B cell (primary cell): Measurements from ENCODE around the gene ANXA7. TPM values are rescaled to one million over a fixed set of nuclear protein-coding genes. Genes with fewer than 3 reads are reported as not detected.

Experiments
- ATAC-seq: fragments of 200-7000 bp; cut with Tn5 transposase; one replicate; pipeline ENCODE4 v1.10.0; 2021; ENCODE audit warnings: low read depth, mild to moderate bottlenecking, moderate number of reproducible peaks, moderate library complexity
- CTCF ChIA-PET: fragments of 350-600 bp; sonication (Branson Sonifier 250); formaldehyde crosslinking; loops from one replicate; lab custom pipeline; 2021; ENCODE audit warnings: antibody characterized with exemption, inconsistent platforms; lab: Charles Lee
- POLR2A ChIA-PET: fragments of 350-600 bp; sonication (Branson Sonifier 250); formaldehyde crosslinking; loops from one replicate; lab custom pipeline; 2021; ENCODE audit warnings: antibody characterized with exemption; lab: Charles Lee
- DNase-seq: peaks from one replicate; pipeline ENCODE4 v3.0.0; 2013
- H2AFZ ChIP-seq: 2 replicates; pipeline ENCODE4 v1.6.1; 2012; ENCODE audit warnings: mild to moderate bottlenecking, low read depth, low read length; ENCODE audit not compliant: insufficient read depth, poor library complexity, severe bottlenecking
- H3K27ac ChIP-seq, 2 donors: 1 replicate in 1 of 2; 2 replicates in 1 of 2; pipeline ENCODE4 v1.5.1; 2012 to 2013; ENCODE audit warnings: low read length in 2 of 2, mild to moderate bottlenecking in 2 of 2, moderate library complexity in 1 of 2
- H3K27me3 ChIP-seq, 4 experiments: fragments of 200-600 bp in 1 of 4; sonication (generic) in 1 of 4; replicated peaks in 1 of 4; 1 replicate in 2 of 4; 2 replicates in 2 of 4; pipeline versions ENCODE4 v1.6.1 to v1.7.0; 2013 to 2016; ENCODE audit warnings: low read length in 3 of 4, mild to moderate bottlenecking in 2 of 4, mixed read lengths in 1 of 4, moderate library complexity in 1 of 4; ENCODE audit not compliant: insufficient read depth in 4 of 4, control insufficient read depth in 3 of 4; ENCODE audit errors: control extremely low read depth in 1 of 4
- H3K36me3 ChIP-seq, 2 experiments: replicated peaks in 1 of 2; 1 replicate in 1 of 2; 2 replicates in 1 of 2; pipeline versions ENCODE4 v1.6.1 to v1.7.1; 2013; ENCODE audit warnings: low read length in 1 of 2; ENCODE audit not compliant: insufficient read depth in 2 of 2, control insufficient read depth in 1 of 2; ENCODE audit errors: control extremely low read depth in 1 of 2, extremely low read depth in 1 of 2
- H3K4me1 ChIP-seq, 2 donors: fragments of 200-600 bp in 1 of 2; sonication (generic) in 1 of 2; 1 replicate in 1 of 2; 2 replicates in 1 of 2; pipeline versions ENCODE4 v1.5.1 to v1.6.1; 2013 to 2017; ENCODE audit warnings: low read length in 2 of 2; ENCODE audit not compliant: control insufficient read depth in 2 of 2, insufficient read depth in 2 of 2
- H3K4me2 ChIP-seq: replicated peaks from 2 replicates; pipeline ENCODE3; 2012; ENCODE audit warnings: mild to moderate bottlenecking, low read depth, low read length; ENCODE audit not compliant: poor library complexity, severe bottlenecking
- H3K4me3 ChIP-seq, 5 experiments: fragments of 200-600 bp in 1 of 5; sonication (generic) in 1 of 5; 1 replicate in 3 of 5; 2 replicates in 2 of 5; pipeline versions ENCODE4 v1.5.1 to v1.7.0; 2011 to 2016; ENCODE audit warnings: low read length in 4 of 5, mild to moderate bottlenecking in 4 of 5, low read depth in 2 of 5, control low read depth in 1 of 5, moderate library complexity in 1 of 5; ENCODE audit not compliant: insufficient read depth in 1 of 5; ENCODE audit errors: control extremely low read depth in 1 of 5, extremely low read depth in 1 of 5
- H3K79me2 ChIP-seq: fragments of 200-600 bp; sonication (generic); one replicate; pipeline ENCODE4 v1.6.0; 2016; ENCODE audit warnings: low read length; ENCODE audit not compliant: control insufficient read depth, insufficient read depth
- H3K9ac ChIP-seq: fragments of 200-600 bp; sonication (generic); 2 replicates; pipeline ENCODE4 v1.6.1; 2017; ENCODE audit warnings: mild to moderate bottlenecking, low read length, moderate library complexity
- H3K9me3 ChIP-seq, 3 donors: one replicate each; pipeline versions ENCODE4 v1.6.1 to v1.7.1; 2013; ENCODE audit warnings: low read length in 2 of 3; ENCODE audit not compliant: control insufficient read depth in 2 of 3, insufficient read depth in 1 of 3; ENCODE audit errors: control extremely low read depth in 1 of 3
- H4K20me1 ChIP-seq: 2 replicates; pipeline ENCODE4 v1.6.0; 2012; ENCODE audit warnings: mild to moderate bottlenecking, low read length; ENCODE audit not compliant: insufficient read depth, control insufficient read depth, poor library complexity, severe bottlenecking
- H3K27ac Mint-ChIP-seq: one replicate; pipeline ENCODE4 v1.8.0; 2021; ENCODE audit warnings: mixed read lengths
- H3K27me3 Mint-ChIP-seq: one replicate; pipeline ENCODE4 v1.8.0; 2021; ENCODE audit warnings: mixed read lengths
- H3K4me1 Mint-ChIP-seq: one replicate; pipeline ENCODE4 v1.8.0; 2021; ENCODE audit warnings: mixed read lengths
- H3K4me3 Mint-ChIP-seq: one replicate; pipeline ENCODE4 v1.8.0; 2021; ENCODE audit warnings: mixed read lengths
- H3K9me3 Mint-ChIP-seq: one replicate; pipeline ENCODE4 v1.8.0; 2022; ENCODE audit warnings: mixed read lengths; ENCODE audit not compliant: insufficient read depth
- CTCF ChIP-seq: fragments of 200-600 bp; IDR thresholded peaks from one replicate; pipeline ENCODE4 v1.8.0; 2022; ENCODE audit warnings: antibody characterized with exemption, mild to moderate bottlenecking
- EZH2 ChIP-seq: IDR thresholded peaks from 2 replicates; pipeline ENCODE4 v1.6.1; 2012; ENCODE audit warnings: borderline replicate concordance, low read depth, mild to moderate bottlenecking, moderate library complexity, low read length; ENCODE audit not compliant: insufficient read depth, poor library complexity, severe bottlenecking
- WGBS: methylation state at CpG from one replicate; pipeline ENCODE4 v1.1.5; 2013; ENCODE audit warnings: missing lambda C conversion rate; ENCODE audit not compliant: insufficient coverage; 5-methylcytosine and 5-hydroxymethylcytosine counted together
- intact Hi-C: fragments of 100-400 bp; cut with micrococcal nuclease; formaldehyde crosslinking; loops from one replicate; pipeline ENCODE4 v1.10.0; 2022
- polyA plus RNA-seq: library from polyadenylated mRNA; depleted of rRNA; stranded (reverse); fragments of >200 nt; gene quantifications from 2 replicates; pipeline ENCODE4 v1.2.3, GENCODE V29; 2012
- total RNA-seq, 2 donors: library from RNA; stranded (reverse); fragments of 120-200 nt in 1 of 2; gene quantifications; 1 replicate in 1 of 2; 2 replicates in 1 of 2; pipeline versions ENCODE4 v1.2.3 to v1.2.4, GENCODE V29; 2013 to 2022

The ANXA7 gene
- total and polyA plus RNA-seq, 2 donors (not counting 1 experiment from before 2014, with no cell fraction given): 43.4 to 90.0 TPM

- Mint-ChIP-seq H3K4me1 (no peaks in the 10 kb centered on the region), H3K27me3 (no peaks in the 10 kb centered on the region), H3K9me3 (no peaks in the 10 kb centered on the region), H3K4me3 (no peak overlapping the region), H3K27ac (no peak overlapping the region)
- WGBS: 100% methylated on average over 1 of the region's 1 CpG
- no peak for DNase-seq
- no peak for ATAC-seq
- Histone ChIP-seq H3K9ac (no peak overlapping the region), H3K27me3 (no peaks in the 10 kb centered on the region), H2AFZ (no peak overlapping the region), H3K9me3 (no peaks in the 10 kb centered on the region), H3K4me3 (no peak overlapping the region), H4K20me1 (no peaks in the 10 kb centered on the region), H3K36me3 (peaks cover 15 to 27% of the 10 kb centered on the region in 2 experiments), H3K79me2 (no peaks in the 10 kb centered on the region), H3K27ac (no peak overlapping the region), H3K4me1 (no peaks in the 10 kb centered on the region), H3K4me2 (no peak overlapping the region)
- POLR2A ChIA-PET: no interaction called here
- intact Hi-C loops: no loop called here
- TF ChIP-seq CTCF (no peak), EZH2 (no peak)
- CTCF ChIA-PET: no interaction called here
Measured at GRCh38 chr10:73449113-73449512, 35.3 kb upstream of the ANXA7 start.

DNA sequence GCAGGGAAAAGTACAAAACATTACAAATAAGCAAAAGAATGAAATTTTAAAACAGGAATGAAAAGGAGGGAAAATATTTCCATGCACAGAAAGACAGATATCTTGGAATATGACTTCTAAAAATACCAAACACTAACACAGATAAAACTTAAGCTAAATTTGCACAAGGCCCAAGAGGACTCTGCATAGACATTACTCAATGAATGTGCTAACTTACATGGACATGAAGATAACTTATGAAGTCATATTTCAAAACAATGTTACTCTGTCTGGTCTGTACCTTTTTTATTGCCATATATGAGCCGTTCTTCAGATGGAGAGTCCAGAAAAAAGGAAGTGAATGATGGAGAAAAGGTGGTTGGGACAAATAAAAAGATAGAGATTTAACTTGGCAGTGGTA lies 34.5 kb upstream of the ANXA7 start:
- Mint-ChIP-seq H3K4me1 (no peaks in the 10 kb centered on the region), H3K27me3 (no peaks in the 10 kb centered on the region), H3K27ac (no peak overlapping the region), H3K4me3 (no peak overlapping the region), H3K9me3 (no peaks in the 10 kb centered on the region)
- DNase-seq (no peak), ATAC-seq (no peak)
- no peak overlapping the region for H3K27ac ChIP-seq
- no peaks in the 10 kb centered on the region for H3K9me3 ChIP-seq
- no peak overlapping the region for H3K9ac ChIP-seq
- no peak overlapping the region for H3K4me2 ChIP-seq
- no peaks in the 10 kb centered on the region for H3K27me3 ChIP-seq
- WGBS: no CpG with 5 or more reads among the region's 1 CpG
- H2AFZ ChIP-seq: no peak overlapping the region
- H3K4me3 ChIP-seq: no peak overlapping the region
- no peaks in the 10 kb centered on the region for H4K20me1 ChIP-seq
- ChIA-PET CTCF (no interaction called here), POLR2A (no interaction called here)
- H3K4me1 ChIP-seq: no peaks in the 10 kb centered on the region
- TF ChIP-seq EZH2 (no peak), CTCF (no peak)
- intact Hi-C loops: no loop called here
- H3K36me3 ChIP-seq: peaks cover 15 to 31% of the 10 kb centered on the region in 2 experiments
- H3K79me2 ChIP-seq: no peaks in the 10 kb centered on the region
